SH-SY5Y (cell line): ENCODE data around the gene KANSL1.

Source experiments
- GATA2 ChIP-seq: IDR thresholded peaks from 2 replicates; pipeline ENCODE4 v1.6.1; 2011; ENCODE audit warnings: mild to moderate bottlenecking, low read depth, low read length
- GATA3 ChIP-seq: IDR thresholded peaks from 2 replicates; pipeline ENCODE4 v1.6.1; 2011; ENCODE audit warnings: low read depth, mild to moderate bottlenecking, low read length, moderate library complexity

GRCh38 chr17:45987706-45988105 lies 205.5 kb downstream of the KANSL1 start:
- TF ChIP-seq GATA2 (no peak), GATA3 (no peak)
